ENCODE data around the gene CYB561A3. TPM values are rescaled to one million over a fixed set of nuclear protein-coding genes. Genes with fewer than 3 reads are reported as not detected.

CYB561A3 gene
- total RNA-seq, 1 experiment from 2014 or later, result 34.9 TPM

DNA sequence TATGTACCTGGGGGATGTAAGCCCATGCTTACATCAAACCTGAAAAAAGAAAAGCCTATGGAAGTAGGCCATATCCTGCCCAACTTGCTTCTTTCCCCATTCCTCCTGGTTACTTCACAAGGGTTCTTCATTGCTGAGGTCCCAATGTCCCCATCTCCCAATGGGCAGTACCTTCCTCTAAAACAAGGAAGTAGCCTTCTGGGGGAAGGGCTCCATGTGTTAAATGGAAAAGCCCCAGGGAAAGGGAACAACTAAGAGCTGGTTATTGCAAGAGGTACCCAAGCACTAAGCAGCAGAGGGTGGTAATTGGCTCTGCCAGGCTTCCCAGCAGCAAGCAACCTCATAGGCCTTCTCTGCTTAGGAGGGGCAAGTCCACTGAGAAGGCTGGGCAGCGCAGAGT is 42.0 kb upstream of the CYB561A3 start:
- Mint-ChIP-seq H3K27me3 (ENCODE audit: insufficient read depth, unreplicated experiment) (no peaks in the 10 kb centered on the region), H3K36me3 (ENCODE audit: insufficient read depth, unreplicated experiment) (peaks cover 83% of the 10 kb centered on the region), H3K4me1 (ENCODE audit: low read depth, unreplicated experiment) (no peaks in the 10 kb centered on the region), H3K4me3 (ENCODE audit: unreplicated experiment) (no peak overlapping the region), H3K9me3 (ENCODE audit: unreplicated experiment) (no peaks in the 10 kb centered on the region), H3K27ac (ENCODE audit: unreplicated experiment) (no peak overlapping the region)
- ChIA-PET POLR2A (no interaction called here), CTCF (no interaction called here)
- DNase-seq, result no peak
- TF ChIP-seq CTCF (IDR thresholded peaks at IDR 0.05; ENCODE audit: insufficient read depth in 1 of 2, low read depth in 1 of 2, low read length in 1 of 2, severe bottlenecking in 1 of 2, unreplicated experiment in 1 of 2), result no peak
- intact Hi-C loops (cut with micrococcal nuclease; ENCODE audit: unreplicated experiment), result no loop called here
- no peak overlapping the region for H3K4me3 ChIP-seq (ENCODE audit: low read depth, low read length)
- H3K36me3 ChIP-seq (ENCODE audit: control insufficient read depth, insufficient read depth, low read length), result peaks cover 3% of the 10 kb centered on the region
- H3K27me3 ChIP-seq (replicated peaks; ENCODE audit: control insufficient read depth, insufficient read depth, low read length), result no peaks in the 10 kb centered on the region
- no peaks in the 10 kb centered on the region for H3K9me3 ChIP-seq
- H3K4me1 ChIP-seq, result no peaks in the 10 kb centered on the region
- BruUV-seq (replicated peaks), result no TSS peak

GRCh38 chr11:61401573-61401972 is 39.9 kb upstream of the CYB561A3 start:
- no peaks in the 10 kb centered on the region for H3K4me1 Mint-ChIP-seq (ENCODE audit: low read depth, unreplicated experiment)
- Histone ChIP-seq H3K36me3 (ENCODE audit: control insufficient read depth, insufficient read depth, low read length) (peaks cover 1% of the 10 kb centered on the region; the same call in 1 of the 2 replicates), H3K4me1 (no peaks in the 10 kb centered on the region), H3K27me3 (replicated peaks; ENCODE audit: control insufficient read depth, insufficient read depth, low read length) (no peaks in the 10 kb centered on the region), H3K9me3 (no peaks in the 10 kb centered on the region), H3K4me3 (ENCODE audit: low read depth, low read length) (no peak overlapping the region)
- ChIA-PET CTCF (interaction anchor here (1.0 to 1.8 kb wide), 2 partner anchors 9 to 16 kb away, joined by 3 to 6 read pairs; partner anchors contain the start of gene TMEM216), POLR2A (interaction anchor here (1.3 kb wide), 1 partner anchor 9 kb away, joined by 5 read pairs; the partner anchor contains the start of gene TMEM216)
- H3K4me3 Mint-ChIP-seq (ENCODE audit: unreplicated experiment), result no peak overlapping the region
- intact Hi-C loops (cut with micrococcal nuclease; ENCODE audit: unreplicated experiment), result no loop called here
- peaks cover 74% of the 10 kb centered on the region for H3K36me3 Mint-ChIP-seq (ENCODE audit: insufficient read depth, unreplicated experiment)
- H3K9me3 Mint-ChIP-seq (ENCODE audit: unreplicated experiment), result no peaks in the 10 kb centered on the region
- H3K27ac Mint-ChIP-seq (ENCODE audit: unreplicated experiment), result no peak overlapping the region
- BruUV-seq (replicated peaks), result no TSS peak
- no peak for DNase-seq
- TF ChIP-seq CTCF (IDR thresholded peaks at IDR 0.05; ENCODE audit: insufficient read depth in 1 of 2, low read depth in 1 of 2, low read length in 1 of 2, severe bottlenecking in 1 of 2, unreplicated experiment in 1 of 2), result no peak
- H3K27me3 Mint-ChIP-seq (ENCODE audit: insufficient read depth, unreplicated experiment), result no peaks in the 10 kb centered on the region

- DNase-seq, result no peak
- Mint-ChIP-seq H3K4me3 (ENCODE audit: unreplicated experiment) (no peak overlapping the region), H3K4me1 (ENCODE audit: low read depth, unreplicated experiment) (no peaks in the 10 kb centered on the region), H3K36me3 (ENCODE audit: insufficient read depth, unreplicated experiment) (peaks cover 72% of the 10 kb centered on the region), H3K27ac (ENCODE audit: unreplicated experiment) (no peak overlapping the region), H3K27me3 (ENCODE audit: insufficient read depth, unreplicated experiment) (no peaks in the 10 kb centered on the region), H3K9me3 (ENCODE audit: unreplicated experiment) (no peaks in the 10 kb centered on the region)
- POLR2A ChIA-PET, result interaction anchor here (0.5 kb wide), 1 partner anchor 239 kb away, joined by 4 read pairs; no protein-coding TSS in a partner anchor
- no TSS peak for BruUV-seq (replicated peaks)
- CTCF ChIA-PET, result interaction anchor here (1.8 kb wide), 1 partner anchor 9 kb away, joined by 6 read pairs; the partner anchor contains the start of gene TMEM216
- intact Hi-C loops (cut with micrococcal nuclease; ENCODE audit: unreplicated experiment), result no loop called here
- Histone ChIP-seq H3K4me1 (no peaks in the 10 kb centered on the region), H3K9me3 (no peaks in the 10 kb centered on the region), H3K27me3 (replicated peaks; ENCODE audit: control insufficient read depth, insufficient read depth, low read length) (no peaks in the 10 kb centered on the region), H3K4me3 (ENCODE audit: low read depth, low read length) (no peak overlapping the region), H3K36me3 (ENCODE audit: control insufficient read depth, insufficient read depth, low read length) (peaks cover 1% of the 10 kb centered on the region; the same call in 1 of the 2 replicates)
- no peak for TF ChIP-seq CTCF (IDR thresholded peaks at IDR 0.05; ENCODE audit: insufficient read depth in 1 of 2, low read depth in 1 of 2, low read length in 1 of 2, severe bottlenecking in 1 of 2, unreplicated experiment in 1 of 2)
Measured at GRCh38 chr11:61401173-61401572, 39.5 kb upstream of the CYB561A3 start.
